ENCODE data around the gene ADGRG1. TPM values are rescaled to one million over a fixed set of nuclear protein-coding genes. Genes with fewer than 3 reads are reported as not detected.

Gene ADGRG1
- polyA plus RNA-seq, 1 experiment, result 2.1 TPM

DNA sequence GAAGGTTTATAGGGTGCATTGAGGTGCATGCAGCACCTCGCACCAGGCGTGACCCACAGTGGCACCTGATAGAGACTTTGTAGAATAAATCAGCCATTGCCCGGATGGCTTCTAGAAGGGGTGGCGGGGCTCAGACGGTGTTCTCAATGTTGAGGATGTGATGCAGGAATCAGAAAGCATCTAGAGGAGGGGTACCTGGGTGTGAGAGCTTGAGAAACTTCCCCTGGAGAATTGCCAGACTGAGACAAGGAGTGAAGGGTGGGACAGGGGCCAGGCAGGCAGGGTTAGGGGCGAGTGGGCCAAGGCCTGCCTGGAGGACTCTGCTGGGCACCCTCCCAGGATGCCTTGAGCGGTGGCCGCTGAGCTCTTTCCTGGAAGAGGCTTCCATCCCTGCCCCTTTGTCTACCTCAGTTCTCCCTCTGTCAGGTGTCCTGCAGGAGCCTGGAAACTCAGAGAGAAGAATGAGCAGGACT lies 9.3 kb upstream of the ADGRG1 start:
- TF ChIP-seq, protein P1, sequence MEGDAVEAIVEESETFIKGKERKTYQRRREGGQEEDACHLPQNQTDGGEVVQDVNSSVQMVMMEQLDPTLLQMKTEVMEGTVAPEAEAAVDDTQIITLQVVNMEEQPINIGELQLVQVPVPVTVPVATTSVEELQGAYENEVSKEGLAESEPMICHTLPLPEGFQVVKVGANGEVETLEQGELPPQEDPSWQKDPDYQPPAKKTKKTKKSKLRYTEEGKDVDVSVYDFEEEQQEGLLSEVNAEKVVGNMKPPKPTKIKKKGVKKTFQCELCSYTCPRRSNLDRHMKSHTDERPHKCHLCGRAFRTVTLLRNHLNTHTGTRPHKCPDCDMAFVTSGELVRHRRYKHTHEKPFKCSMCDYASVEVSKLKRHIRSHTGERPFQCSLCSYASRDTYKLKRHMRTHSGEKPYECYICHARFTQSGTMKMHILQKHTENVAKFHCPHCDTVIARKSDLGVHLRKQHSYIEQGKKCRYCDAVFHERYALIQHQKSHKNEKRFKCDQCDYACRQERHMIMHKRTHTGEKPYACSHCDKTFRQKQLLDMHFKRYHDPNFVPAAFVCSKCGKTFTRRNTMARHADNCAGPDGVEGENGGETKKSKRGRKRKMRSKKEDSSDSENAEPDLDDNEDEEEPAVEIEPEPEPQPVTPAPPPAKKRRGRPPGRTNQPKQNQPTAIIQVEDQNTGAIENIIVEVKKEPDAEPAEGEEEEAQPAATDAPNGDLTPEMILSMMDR (IDR thresholded peaks at IDR 0.05; ENCODE audit: low read depth, low read length), result no peak
- CTCF ChIA-PET, result no interaction called here
- POLR2A ChIA-PET, result interaction anchor here (0.5 kb wide), 1 partner anchor 24 kb away, joined by 4 read pairs; no protein-coding TSS in a partner anchor

DNA sequence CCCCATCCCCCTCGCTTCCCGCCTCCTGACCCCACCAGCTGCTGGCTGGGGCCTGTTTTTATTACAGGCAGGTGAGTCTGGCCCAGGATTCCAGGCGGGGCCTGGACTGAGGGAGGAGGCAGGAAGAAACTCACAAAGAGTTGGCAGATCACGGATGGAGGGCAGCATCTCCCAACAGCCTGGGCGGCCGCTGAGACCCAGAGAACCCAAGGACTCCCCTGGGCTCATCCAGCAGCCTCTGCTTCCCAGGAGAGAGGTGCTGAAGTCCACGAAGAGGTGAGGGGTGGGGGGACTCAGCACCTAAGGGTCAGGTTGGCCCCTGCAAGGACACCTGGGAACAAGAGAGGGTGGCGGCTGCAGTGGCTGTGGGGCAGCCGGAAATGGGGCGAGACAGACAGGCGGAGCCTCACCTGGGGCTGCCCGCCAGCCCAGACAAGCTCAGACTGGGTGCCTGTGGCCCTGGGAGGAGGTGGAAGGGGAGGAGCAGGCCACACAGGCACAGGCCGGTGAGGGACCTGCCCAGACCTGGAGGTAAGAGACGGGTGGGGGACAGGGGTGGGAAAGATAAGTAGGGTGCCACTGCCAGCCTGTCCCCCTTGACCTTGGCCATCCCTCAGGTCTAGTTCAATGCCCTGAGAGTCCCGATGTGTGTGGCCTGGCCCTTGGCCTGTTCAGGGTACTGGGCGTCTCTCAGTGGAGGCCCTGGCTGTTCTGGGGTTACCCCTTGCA lies 8.7 kb upstream of the ADGRG1 start:
- TF ChIP-seq, protein P1 (IDR thresholded peaks at IDR 0.05; ENCODE audit: low read depth, low read length), result no peak
- POLR2A ChIA-PET, result no interaction called here
- no peaks in the 10 kb centered on the region for H3K27me3 ChIP-seq (ENCODE audit: control insufficient read depth, insufficient read depth, low read length)
- H3K9me3 ChIP-seq (ENCODE audit: control insufficient read depth, insufficient read depth, low read length), result no peaks in the 10 kb centered on the region
- no peak overlapping the region for H3K4me3 ChIP-seq (ENCODE audit: low read depth, low read length)
- no peak for DNase-seq (ENCODE audit: low read depth, low spot score)
- H3K27ac ChIP-seq (ENCODE audit: low read depth, low read length), result no peak overlapping the region
- CTCF ChIA-PET, result no interaction called here

More for the DNA sequence above, 9.3 kb upstream of the ADGRG1 start:
- no peak overlapping the region for H3K27ac ChIP-seq (ENCODE audit: low read depth, low read length)
- no peaks in the 10 kb centered on the region for H3K9me3 ChIP-seq (ENCODE audit: control insufficient read depth, insufficient read depth, low read length)
- no peaks in the 10 kb centered on the region for H3K27me3 ChIP-seq (ENCODE audit: control insufficient read depth, insufficient read depth, low read length)
- DNase-seq (ENCODE audit: low read depth, low spot score), result no peak
- H3K4me3 ChIP-seq (ENCODE audit: low read depth, low read length), result no peak overlapping the region

DNA sequence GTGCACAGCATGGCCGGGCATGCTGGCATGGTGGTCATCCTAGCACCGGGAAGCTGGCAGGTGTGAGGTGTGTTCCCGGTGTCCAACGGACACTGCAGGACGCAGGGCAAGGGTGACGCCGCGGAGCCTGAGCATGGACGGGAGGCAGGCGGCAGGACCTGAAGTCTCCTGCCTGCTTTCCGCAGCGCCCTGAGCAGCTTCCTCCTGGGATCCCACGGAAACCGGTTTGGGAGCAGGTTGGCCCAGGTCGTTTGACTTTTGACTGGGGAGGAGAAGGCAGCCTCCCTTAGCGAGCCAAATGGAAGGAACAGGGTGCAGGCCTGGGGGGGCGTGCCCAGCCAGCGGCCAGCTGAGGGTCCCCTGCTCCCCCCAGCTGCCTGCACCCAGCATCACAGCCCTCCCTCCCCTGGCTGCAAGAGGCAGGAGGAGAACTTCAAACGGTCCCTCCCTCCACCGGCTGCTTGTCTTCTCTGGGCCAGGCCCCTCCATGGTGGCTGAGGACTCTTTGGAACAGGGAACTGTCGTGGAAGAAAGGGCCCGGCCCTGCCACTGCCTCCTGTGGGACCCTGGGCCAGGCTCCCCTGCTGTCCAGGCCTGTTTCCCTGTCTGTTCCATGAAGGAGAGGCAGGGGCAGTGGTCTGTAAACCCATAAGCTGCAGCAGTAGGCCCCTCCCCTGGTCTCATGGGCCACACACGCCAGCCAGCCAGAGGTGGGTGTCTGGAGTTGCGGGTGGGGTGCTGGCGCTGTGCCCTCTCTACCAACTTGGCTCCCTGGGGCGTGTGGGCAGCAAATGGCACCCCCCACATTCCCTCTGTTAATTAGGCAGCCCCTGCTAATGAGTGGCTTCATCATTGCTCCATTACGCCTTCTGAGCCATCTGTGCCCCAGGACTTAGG lies 7.8 kb upstream of the ADGRG1 start:
- Histone ChIP-seq H3K27ac (ENCODE audit: low read depth, low read length) (no peak overlapping the region), H3K9me3 (ENCODE audit: control insufficient read depth, insufficient read depth, low read length) (no peaks in the 10 kb centered on the region), H3K27me3 (ENCODE audit: control insufficient read depth, insufficient read depth, low read length) (no peaks in the 10 kb centered on the region), H3K4me3 (ENCODE audit: low read depth, low read length) (no peak overlapping the region)
- CTCF ChIA-PET, result no interaction called here
- TF ChIP-seq, protein P1 (IDR thresholded peaks at IDR 0.05; ENCODE audit: low read depth, low read length), result no peak
- POLR2A ChIA-PET, result no interaction called here
- DNase-seq (ENCODE audit: low read depth, low spot score), result no peak

DNA sequence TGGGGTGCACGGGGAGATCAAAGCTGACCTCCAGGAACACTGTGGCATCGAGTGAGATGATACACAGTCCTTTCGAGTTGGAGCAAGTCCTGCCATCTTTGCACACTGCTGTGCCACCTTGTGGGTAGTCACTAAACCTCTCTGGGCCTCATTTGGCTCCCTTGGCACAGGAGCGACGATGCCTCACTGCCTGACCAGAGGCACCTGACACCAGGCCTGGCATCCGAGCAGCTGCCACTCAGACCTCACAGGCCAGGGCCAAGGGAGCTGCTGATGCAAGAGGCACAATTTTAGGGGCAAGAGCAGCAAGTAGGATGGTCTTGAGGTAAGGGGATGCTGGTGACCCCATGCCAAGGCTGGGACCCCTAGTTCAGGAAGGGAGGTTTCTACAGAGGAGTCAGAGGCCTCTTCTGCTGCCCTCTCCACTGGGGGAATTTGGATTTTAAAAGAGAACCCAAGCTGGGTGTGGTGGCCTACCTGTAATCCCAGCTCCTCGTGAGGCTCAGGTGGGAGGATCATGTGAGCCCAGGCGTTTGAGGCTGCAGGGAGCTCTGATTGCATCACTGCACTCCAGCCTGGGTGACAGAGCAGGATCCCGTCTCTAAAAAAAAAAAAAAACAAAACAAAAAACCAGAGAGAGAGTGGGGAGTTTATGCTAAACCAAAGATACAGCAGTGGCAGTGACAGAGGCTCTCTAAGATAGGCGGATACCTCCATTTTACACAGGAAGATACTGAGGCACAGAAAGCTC lies 6.7 kb upstream of the ADGRG1 start:
- no peak overlapping the region for H3K4me3 ChIP-seq (ENCODE audit: low read depth, low read length)
- no peak for DNase-seq (ENCODE audit: low read depth, low spot score)
- no peak overlapping the region for H3K27ac ChIP-seq (ENCODE audit: low read depth, low read length)
- POLR2A ChIA-PET, result interaction anchor here (0.6 kb wide), 1 partner anchor 386 kb away, joined by 3 read pairs; no protein-coding TSS in a partner anchor
- no peaks in the 10 kb centered on the region for H3K9me3 ChIP-seq (ENCODE audit: control insufficient read depth, insufficient read depth, low read length)
- TF ChIP-seq, protein P1 (IDR thresholded peaks at IDR 0.05; ENCODE audit: low read depth, low read length), result no peak
- H3K27me3 ChIP-seq (ENCODE audit: control insufficient read depth, insufficient read depth, low read length), result no peaks in the 10 kb centered on the region
- CTCF ChIA-PET, result interaction anchor here (0.8 kb wide), 1 partner anchor 27 kb away, joined by 3 read pairs; no protein-coding TSS in a partner anchor

All from AG04450 (cell line).